RWPE2 (cell line): ENCODE data around the gene PSAPL1.

ENCODE experiments used
- ATAC-seq: fragments of 200-7000 bp; cut with Tn5 transposase; 3 replicates; pipeline ENCODE4 v1.9.1; 2021; ENCODE audit warnings: low read depth
- DNase-seq: peaks from one replicate; pipeline ENCODE4 v3.0.0-alpha.2; 2020; ENCODE audit warnings: low spot score
- H3K27ac ChIP-seq: fragments of 450-650 bp; 2 replicates; pipeline ENCODE4 v1.5.1; 2017; ENCODE audit warnings: mild to moderate bottlenecking; ENCODE audit not compliant: poor library complexity, severe bottlenecking
- H3K27me3 ChIP-seq: fragments of 250-450 bp; sonication (Bioruptor Pico); 2 replicates; pipeline ENCODE4 v1.5.1; 2021; ENCODE audit warnings: mild to moderate bottlenecking, moderate library complexity; ENCODE audit not compliant: insufficient read depth, poor library complexity, severe bottlenecking
- H3K36me3 ChIP-seq: fragments of 250-450 bp; sonication (Bioruptor Pico); 2 replicates; pipeline ENCODE4 v1.5.1; 2020; ENCODE audit warnings: low read depth, mild to moderate bottlenecking, moderate library complexity
- H3K4me1 ChIP-seq: fragments of 250-450 bp; sonication (Bioruptor Pico); 2 replicates; pipeline ENCODE4 v1.5.1; 2021; ENCODE audit warnings: mild to moderate bottlenecking, moderate library complexity; ENCODE audit not compliant: insufficient read depth, poor library complexity, severe bottlenecking
- H3K4me3 ChIP-seq: fragments of 250-450 bp; sonication (Bioruptor Pico); 2 replicates; pipeline ENCODE4 v1.5.1; 2021; ENCODE audit warnings: mild to moderate bottlenecking, moderate library complexity; ENCODE audit not compliant: severe bottlenecking
- H3K9me3 ChIP-seq: fragments of 250-450 bp; sonication (Bioruptor Pico); 2 replicates; pipeline ENCODE4 v1.5.1; 2021; ENCODE audit warnings: mild to moderate bottlenecking, moderate library complexity; ENCODE audit not compliant: severe bottlenecking
- TF ChIP-seq, protein P1 (sequence below): fragments of 450-650 bp; IDR thresholded peaks from one replicate; pipeline ENCODE4 v1.5.1; 2017; ENCODE audit warnings: mild to moderate bottlenecking, moderate library complexity; ENCODE audit not compliant: poor library complexity, severe bottlenecking

PSAPL1 gene

DNA sequence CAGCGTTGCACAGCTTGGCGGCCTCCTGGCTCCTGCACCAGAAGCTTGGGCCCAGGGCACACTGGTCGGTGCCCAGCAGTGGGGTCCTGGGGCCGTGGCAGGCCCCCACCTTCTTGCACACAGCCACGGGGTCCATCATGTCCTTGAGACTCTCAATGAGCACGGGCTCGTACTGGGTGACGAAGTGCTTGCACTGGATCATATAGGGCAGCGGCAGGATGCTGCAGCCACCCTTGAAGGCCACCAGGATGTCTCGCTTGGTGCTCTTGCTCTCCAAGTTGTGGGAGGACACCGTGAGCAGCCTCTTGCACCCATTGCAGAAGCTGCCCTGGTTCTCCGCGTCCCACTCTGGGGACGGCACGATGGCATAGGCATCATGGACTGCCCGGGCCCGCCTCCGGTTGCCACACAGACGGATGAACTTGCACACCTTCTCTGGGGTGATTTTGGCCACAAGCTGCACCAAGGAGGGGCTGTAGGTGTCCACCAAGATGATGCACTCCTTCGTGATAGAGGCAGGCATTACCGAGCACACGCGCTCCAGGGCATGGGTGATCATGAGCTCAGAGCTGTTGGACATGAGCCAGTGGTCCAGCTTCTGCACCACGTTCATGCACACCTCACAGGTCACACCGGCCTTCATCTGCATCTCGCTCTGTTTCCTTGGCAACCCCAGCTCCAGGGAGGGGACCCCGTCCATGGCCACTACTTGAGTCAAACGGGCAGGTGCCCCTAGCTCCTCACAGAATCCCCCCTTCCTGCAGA lies 1.2 kb downstream of the PSAPL1 start:
- H3K27me3 ChIP-seq: no peaks in the 10 kb centered on the region

DNA sequence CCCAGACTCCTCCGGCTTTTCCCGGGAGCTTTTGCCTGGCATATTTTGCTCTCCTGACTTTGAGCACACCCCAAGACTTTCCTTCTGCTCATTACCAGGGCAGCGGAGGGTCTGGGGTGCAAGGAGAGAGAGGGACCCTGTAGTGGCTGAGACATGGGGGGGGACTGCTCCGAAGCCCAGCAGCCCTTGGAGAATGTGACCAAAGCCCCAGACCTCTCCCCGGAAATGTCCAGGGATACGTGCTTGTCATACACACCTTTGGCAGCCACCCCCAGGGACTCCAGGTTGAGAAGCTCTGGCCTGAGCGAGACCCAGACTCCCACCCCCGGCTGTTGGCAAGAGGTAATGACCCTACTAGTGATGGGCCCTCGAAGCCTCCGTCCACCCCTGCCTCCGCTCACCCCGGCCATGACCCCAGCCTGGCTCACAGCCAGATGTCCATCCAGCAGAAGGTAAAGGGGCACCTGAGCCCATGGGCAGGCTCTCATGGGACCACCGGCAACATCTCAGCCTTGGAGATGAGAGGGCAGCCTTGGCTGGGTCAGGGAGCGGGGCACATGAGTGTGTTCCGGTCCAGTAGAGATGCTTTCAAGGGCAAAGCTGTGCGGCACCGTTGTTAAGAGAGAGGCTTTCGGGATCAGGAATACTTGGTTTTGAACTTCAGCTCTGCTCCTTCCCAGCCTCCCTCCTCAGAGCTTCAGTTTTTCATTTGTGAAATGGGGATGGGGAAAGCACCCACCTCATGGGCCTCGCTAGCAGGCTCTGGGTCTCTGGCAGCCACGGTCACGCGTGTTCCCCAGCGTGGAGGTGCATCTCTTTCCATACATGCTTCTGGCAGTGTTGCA lies 2.0 kb downstream of the PSAPL1 start:
- Histone ChIP-seq H3K4me3 (no peak overlapping the region), H3K4me1 (peaks cover 32% of the 10 kb centered on the region), H3K36me3 (no peaks in the 10 kb centered on the region), H3K9me3 (no peaks in the 10 kb centered on the region), H3K27ac (no peak overlapping the region), H3K27me3 (no peaks in the 10 kb centered on the region)
- TF ChIP-seq, protein P1, sequence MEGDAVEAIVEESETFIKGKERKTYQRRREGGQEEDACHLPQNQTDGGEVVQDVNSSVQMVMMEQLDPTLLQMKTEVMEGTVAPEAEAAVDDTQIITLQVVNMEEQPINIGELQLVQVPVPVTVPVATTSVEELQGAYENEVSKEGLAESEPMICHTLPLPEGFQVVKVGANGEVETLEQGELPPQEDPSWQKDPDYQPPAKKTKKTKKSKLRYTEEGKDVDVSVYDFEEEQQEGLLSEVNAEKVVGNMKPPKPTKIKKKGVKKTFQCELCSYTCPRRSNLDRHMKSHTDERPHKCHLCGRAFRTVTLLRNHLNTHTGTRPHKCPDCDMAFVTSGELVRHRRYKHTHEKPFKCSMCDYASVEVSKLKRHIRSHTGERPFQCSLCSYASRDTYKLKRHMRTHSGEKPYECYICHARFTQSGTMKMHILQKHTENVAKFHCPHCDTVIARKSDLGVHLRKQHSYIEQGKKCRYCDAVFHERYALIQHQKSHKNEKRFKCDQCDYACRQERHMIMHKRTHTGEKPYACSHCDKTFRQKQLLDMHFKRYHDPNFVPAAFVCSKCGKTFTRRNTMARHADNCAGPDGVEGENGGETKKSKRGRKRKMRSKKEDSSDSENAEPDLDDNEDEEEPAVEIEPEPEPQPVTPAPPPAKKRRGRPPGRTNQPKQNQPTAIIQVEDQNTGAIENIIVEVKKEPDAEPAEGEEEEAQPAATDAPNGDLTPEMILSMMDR: no peak
- ATAC-seq (no peak), DNase-seq (no peak)

More for the DNA sequence above, 1.2 kb downstream of the PSAPL1 start:
- H3K36me3 ChIP-seq: no peaks in the 10 kb centered on the region
- ATAC-seq (no peak), DNase-seq (no peak)
- no peaks in the 10 kb centered on the region for H3K9me3 ChIP-seq
- TF ChIP-seq, protein P1: no peak
- H3K4me1 ChIP-seq: peaks cover 32% of the 10 kb centered on the region
- no peak overlapping the region for H3K4me3 ChIP-seq
- H3K27ac ChIP-seq: no peak overlapping the region

DNA sequence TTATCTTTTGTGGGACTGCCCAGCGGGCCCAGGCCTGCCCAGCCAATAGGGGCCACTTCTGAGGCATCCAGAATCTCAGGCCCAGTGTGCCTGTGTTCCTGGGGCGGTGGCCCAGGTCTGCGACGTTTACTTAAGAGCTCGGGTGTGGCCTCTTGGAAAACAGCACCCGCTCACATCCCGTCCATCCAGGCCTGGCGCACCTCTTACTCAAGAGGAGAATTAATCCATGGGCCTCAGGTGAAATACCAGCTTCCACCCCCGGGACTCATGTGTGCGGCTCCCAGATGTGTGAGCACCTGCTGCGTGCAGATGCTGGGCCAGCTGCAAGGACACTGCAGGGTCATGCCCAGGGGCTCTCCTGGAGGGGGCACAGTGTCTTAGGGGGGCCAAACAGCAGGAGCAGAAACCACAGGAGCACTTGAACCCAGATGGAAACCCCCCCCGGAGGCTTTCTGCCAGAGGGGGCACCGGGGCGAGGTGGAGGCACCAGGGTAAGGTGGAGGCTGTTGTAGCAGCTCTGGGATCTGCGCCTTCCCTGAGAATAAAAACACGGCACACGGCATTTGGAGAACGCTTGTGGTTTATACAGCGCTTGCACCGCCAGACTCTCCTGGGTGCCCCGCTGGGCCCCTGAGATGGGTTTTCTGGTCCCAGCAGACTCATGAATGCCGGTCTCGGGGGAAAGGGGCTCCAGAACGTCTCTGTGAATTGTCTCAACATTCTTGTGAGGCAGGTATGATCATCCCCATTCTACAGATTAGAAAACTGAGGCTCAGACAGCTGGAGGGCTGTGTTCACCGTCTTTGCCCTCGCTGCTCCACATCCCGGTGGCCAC lies 2.8 kb downstream of the PSAPL1 start:
- no peaks in the 10 kb centered on the region for H3K9me3 ChIP-seq
- DNase-seq (peak; percentile 78), ATAC-seq (peak; percentile 55)
- H3K4me1 ChIP-seq: peaks cover 32% of the 10 kb centered on the region
- TF ChIP-seq, protein P1: no peak
- no peaks in the 10 kb centered on the region for H3K27me3 ChIP-seq
- no peaks in the 10 kb centered on the region for H3K36me3 ChIP-seq
- H3K4me3 ChIP-seq: no peak overlapping the region
- peak overlapping the region; percentile 41 for H3K27ac ChIP-seq

DNA sequence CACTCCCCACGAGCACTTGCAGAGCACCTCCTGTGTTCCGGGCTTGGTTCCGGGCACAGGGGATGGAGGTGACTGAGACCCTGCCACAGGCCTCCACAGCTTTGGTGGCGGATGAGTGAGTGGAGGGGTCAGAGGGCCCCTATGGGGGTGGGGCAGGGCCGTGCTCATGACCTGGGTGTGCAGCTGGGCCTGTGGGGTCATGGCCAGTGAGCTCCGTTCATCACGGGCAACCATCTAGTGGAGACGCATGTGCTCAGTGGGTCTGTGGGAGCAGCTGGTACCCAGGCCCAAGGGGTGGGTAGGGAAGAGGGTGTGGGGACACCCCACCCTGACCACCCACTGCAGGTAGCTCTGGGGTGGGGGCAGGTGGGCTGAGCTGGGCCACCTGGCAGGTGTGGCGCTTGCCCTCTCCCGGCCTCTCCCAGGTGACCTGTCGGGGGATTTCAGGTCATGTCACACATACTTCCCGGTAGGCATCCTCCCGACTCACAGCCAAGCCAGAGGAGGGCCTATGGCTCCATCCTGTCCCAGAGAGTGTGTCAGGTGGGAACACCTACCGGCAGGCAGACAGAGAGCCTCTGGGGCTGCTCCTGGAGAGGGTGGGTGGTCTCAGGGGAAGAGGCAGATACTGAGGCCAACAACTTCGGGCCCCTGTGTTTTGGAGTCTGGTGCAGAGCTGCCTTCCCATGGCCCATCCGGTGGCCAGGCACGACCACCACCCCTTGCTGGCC lies 3.6 kb downstream of the PSAPL1 start:
- ATAC-seq (no peak), DNase-seq (peak; percentile 59)
- Histone ChIP-seq H3K36me3 (no peaks in the 10 kb centered on the region), H3K27me3 (no peaks in the 10 kb centered on the region), H3K4me3 (no peak overlapping the region), H3K9me3 (no peaks in the 10 kb centered on the region), H3K4me1 (peaks cover 32% of the 10 kb centered on the region), H3K27ac (peak overlapping the region; percentile 41)
- TF ChIP-seq, protein P1: no peak
